Testis (tissue), 3 donors: ENCODE results near the gene MEPCE. TPM values are rescaled to one million over a fixed set of nuclear protein-coding genes. Genes with fewer than 3 reads are reported as not detected.
A peak's percentile ranks its signal among the peaks of the same experiment; 100 is the strongest.

Source experiments
- DNase-seq: peaks from one replicate; pipeline ENCODE4 v3.0.0-alpha.2; 2019
- H3K27ac ChIP-seq, 2 donors: fragments of 200-600 bp; sonication (generic); one replicate each; pipeline ENCODE4 v1.5.1; 2019
- H3K27me3 ChIP-seq: fragments of 200-600 bp; sonication (generic); one replicate; pipeline ENCODE4 v1.5.1; 2019
- H3K36me3 ChIP-seq: fragments of 200-600 bp; sonication (generic); one replicate; pipeline ENCODE4 v1.5.1; 2017; ENCODE audit warnings: low read depth; ENCODE audit errors: missing control alignments
- H3K4me1 ChIP-seq: fragments of 200-600 bp; sonication (generic); one replicate; pipeline ENCODE4 v1.5.1; 2019
- H3K4me3 ChIP-seq, 2 donors: fragments of 200-600 bp; sonication (generic); one replicate each; pipeline ENCODE4 v1.5.1; 2017 to 2019
- H3K9me3 ChIP-seq: fragments of 200-600 bp; sonication (generic); one replicate; pipeline ENCODE4 v1.5.1; 2017
- CTCF ChIP-seq, 3 experiments: fragments of 450-650 bp in 2 of 3; fragments of 200-600 bp in 1 of 3; sonication (generic) in 1 of 3; IDR thresholded peaks; one replicate each; pipeline ENCODE4 v1.5.1; 2016 to 2019; ENCODE audit warnings: antibody characterized with exemption in 3 of 3, mild to moderate bottlenecking in 2 of 3, moderate library complexity in 1 of 3
- POLR2A ChIP-seq: fragments of 450-650 bp; IDR thresholded peaks from one replicate; pipeline ENCODE4 v1.6.1; 2017; ENCODE audit warnings: antibody characterized with exemption, mild to moderate bottlenecking, moderate library complexity
- WGBS, 2 donors: methylation state at CpG; one replicate each; pipeline ENCODE4 v1.1.5; 2018; 5-methylcytosine and 5-hydroxymethylcytosine counted together
- intact Hi-C: fragments of 100-400 bp; cut with DNase I; formaldehyde crosslinking; loops from one replicate; pipeline ENCODE4 v1.15.1; 2023; ENCODE audit warnings: low total_unique reads
- polyA plus RNA-seq: library from polyadenylated mRNA; stranded (reverse); fragments of 350-450 nt; fragmentation: Illumina TruSeq; extraction: RNeasy Lipid Tissue Mini Kit (QIAGEN cat#74804); gene quantifications from one replicate; pipeline ENCODE4 v1.2.3, GENCODE V29; 2014; ENCODE audit warnings: low read depth, low replicate concordance; ENCODE audit not compliant: insufficient read depth
- total RNA-seq, 2 donors: library from RNA; depleted of rRNA; stranded (reverse); fragments of >200 nt; gene quantifications; one replicate each; pipeline ENCODE4 v1.2.3, GENCODE V29; 2016

The MEPCE gene
- total and polyA plus RNA-seq, 3 donors from 2014 or later = 74.6 to 182 (median 89.3) TPM

- intact Hi-C loops = no loop called here
- peaks cover 31% of the 10 kb centered on the region for H3K4me1 ChIP-seq
- DNase-seq = no peak
- no peak overlapping the region for H3K4me3 ChIP-seq
- H3K9me3 ChIP-seq = no peaks in the 10 kb centered on the region
- no peaks in the 10 kb centered on the region for H3K27me3 ChIP-seq
- WGBS, 2 donors = 60 to 74% methylated on average over 4 of the region's 4 CpGs
- H3K36me3 ChIP-seq = no peaks in the 10 kb centered on the region
- TF ChIP-seq POLR2A = no peak
- H3K27ac ChIP-seq = peak overlapping the region in 1 of 2 donors; percentile 2
Measured at GRCh38 chr7:100432053-100432452, 2.4 kb downstream of the MEPCE start.

- no peak for DNase-seq
- intact Hi-C loops = no loop called here
- Histone ChIP-seq H3K4me1 (peaks cover 31% of the 10 kb centered on the region), H3K4me3 (no peak overlapping the region), H3K27ac (peak overlapping the region in 1 of 2 donors; percentile 2), H3K36me3 (no peaks in the 10 kb centered on the region), H3K9me3 (no peaks in the 10 kb centered on the region), H3K27me3 (no peaks in the 10 kb centered on the region)
- WGBS, 2 donors = 88 to 90% methylated on average over 21 of the region's 21 CpGs
- TF ChIP-seq CTCF (IDR thresholded peaks at IDR 0.05) = no peak
- TF ChIP-seq POLR2A = no peak
Measured at GRCh38 chr7:100432621-100433275, 3.1 kb downstream of the MEPCE start.

GRCh38 chr7:100433276-100433591 is 3.6 kb downstream of the MEPCE start:
- intact Hi-C loops = no loop called here
- Histone ChIP-seq H3K27ac (no peak overlapping the region), H3K36me3 (no peaks in the 10 kb centered on the region), H3K4me3 (no peak overlapping the region), H3K4me1 (peaks cover 31% of the 10 kb centered on the region), H3K9me3 (no peaks in the 10 kb centered on the region), H3K27me3 (no peaks in the 10 kb centered on the region)
- WGBS, 2 donors = 63 to 71% methylated on average over 4 of the region's 4 CpGs
- DNase-seq = no peak
- TF ChIP-seq CTCF (IDR thresholded peaks at IDR 0.05) (no peak), POLR2A (no peak)

- Histone ChIP-seq H3K27me3 (no peaks in the 10 kb centered on the region), H3K9me3 (no peaks in the 10 kb centered on the region), H3K4me1 (peaks cover 31% of the 10 kb centered on the region), H3K36me3 (no peaks in the 10 kb centered on the region), H3K4me3 (no peak overlapping the region), H3K27ac (no peak overlapping the region)
- no peak for DNase-seq
- TF ChIP-seq CTCF (IDR thresholded peaks at IDR 0.05) = no peak
- 66 to 73% methylated on average over 10 of the region's 10 CpGs for WGBS, 2 donors
- intact Hi-C loops = no loop called here
Measured at GRCh38 chr7:100433592-100434296, 4.1 kb downstream of the MEPCE start.

- no peaks in the 10 kb centered on the region for H3K36me3 ChIP-seq
- no peaks in the 10 kb centered on the region for H3K27me3 ChIP-seq
- peaks cover 31% of the 10 kb centered on the region for H3K4me1 ChIP-seq
- no peak for DNase-seq
- no peak for TF ChIP-seq POLR2A
- TF ChIP-seq CTCF (IDR thresholded peaks at IDR 0.05) = no peak
- 79 to 83% methylated on average over 22 of the region's 22 CpGs for WGBS, 2 donors
- H3K27ac ChIP-seq = peak overlapping the region in 1 of 2 donors; percentile 98
- H3K4me3 ChIP-seq = no peak overlapping the region
- no peaks in the 10 kb centered on the region for H3K9me3 ChIP-seq
- intact Hi-C loops = no loop called here
Measured at GRCh38 chr7:100434297-100435144, 4.9 kb downstream of the MEPCE start.
